ENCODE measurements around the gene WWC1. TPM values are rescaled to one million over a fixed set of nuclear protein-coding genes. Genes with fewer than 3 reads are reported as not detected.

WWC1 gene
- total RNA-seq, 2 experiments from 2014 or later: 1.0 to 1.3 TPM

GRCh38 chr5:168328814-168329213 lies 37.4 kb downstream of the WWC1 start:
- H3K27ac ChIP-seq (ENCODE audit: low read depth in 1 of 2, low read length in 2 of 2): no peak overlapping the region
- ChIA-PET POLR2A (no interaction called here), CTCF (no interaction called here)
- no peaks in the 10 kb centered on the region for H3K36me3 Mint-ChIP-seq (ENCODE audit: low read depth)
- peaks cover 4% of the 10 kb centered on the region for H3K4me1 Mint-ChIP-seq (ENCODE audit: low read depth)
- intact Hi-C loops (cut with DNase I, micrococcal nuclease): no loop called here
- no peak overlapping the region for H3K27ac Mint-ChIP-seq
- peaks cover 32% of the 10 kb centered on the region for H3K27me3 Mint-ChIP-seq
- no peaks in the 10 kb centered on the region for H3K36me3 ChIP-seq (ENCODE audit: insufficient read depth, low read length)
- ATAC-seq (ENCODE audit: poor library complexity): no peak
- no peaks in the 10 kb centered on the region for H3K4me1 ChIP-seq (ENCODE audit: insufficient read depth, low read length)
- H3K27me3 ChIP-seq (ENCODE audit: control insufficient read depth in 1 of 2, insufficient read depth in 2 of 2, low read length in 2 of 2): peaks cover 2 to 9% of the 10 kb centered on the region in 2 experiments
- TF ChIP-seq CTCF (IDR thresholded peaks at IDR 0.05): no peak
- H3K9me3 Mint-ChIP-seq: no peaks in the 10 kb centered on the region
- no peak for DNase-seq
- no peak overlapping the region for H3K4me3 ChIP-seq (ENCODE audit: low read length)
- no peak overlapping the region for H3K4me3 Mint-ChIP-seq
- no peaks in the 10 kb centered on the region for H3K9me3 ChIP-seq (ENCODE audit: control insufficient read depth in 1 of 2, insufficient read depth in 1 of 2, low read length in 2 of 2)

DNA sequence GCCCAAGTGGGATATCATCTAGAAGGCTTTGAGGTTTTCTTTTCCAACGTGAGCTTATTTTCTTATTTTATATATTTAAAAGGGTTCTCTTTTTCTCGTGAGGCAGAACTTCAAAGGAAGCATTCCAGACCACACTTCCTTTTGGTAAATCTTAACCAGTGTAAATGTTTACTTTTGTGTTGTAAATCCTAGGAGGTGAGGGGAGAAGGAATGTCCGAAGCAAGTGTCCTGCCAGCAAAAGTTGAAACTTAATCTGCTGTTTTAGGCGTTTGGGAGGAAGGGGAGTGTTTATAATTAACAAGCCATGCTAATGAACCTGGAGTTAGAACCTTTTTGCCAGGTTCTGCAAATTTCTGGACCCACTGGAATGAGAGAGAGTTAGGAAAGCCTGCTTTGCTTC lies 37.9 kb downstream of the WWC1 start:
- Histone ChIP-seq H3K9me3 (ENCODE audit: control insufficient read depth in 1 of 2, insufficient read depth in 1 of 2, low read length in 2 of 2) (no peaks in the 10 kb centered on the region), H3K27ac (ENCODE audit: low read depth in 1 of 2, low read length in 2 of 2) (no peak overlapping the region), H3K27me3 (ENCODE audit: control insufficient read depth in 1 of 2, insufficient read depth in 2 of 2, low read length in 2 of 2) (peaks cover 2 to 9% of the 10 kb centered on the region in 2 experiments), H3K4me1 (ENCODE audit: insufficient read depth, low read length) (no peaks in the 10 kb centered on the region), H3K36me3 (ENCODE audit: insufficient read depth, low read length) (no peaks in the 10 kb centered on the region), H3K4me3 (ENCODE audit: low read length) (no peak overlapping the region)
- Mint-ChIP-seq H3K4me3 (no peak overlapping the region), H3K27ac (no peak overlapping the region), H3K36me3 (ENCODE audit: low read depth) (no peaks in the 10 kb centered on the region), H3K27me3 (peaks cover 32% of the 10 kb centered on the region), H3K9me3 (no peaks in the 10 kb centered on the region), H3K4me1 (ENCODE audit: low read depth) (peaks cover 4% of the 10 kb centered on the region)
- TF ChIP-seq CTCF (IDR thresholded peaks at IDR 0.05): no peak
- intact Hi-C loops (cut with DNase I, micrococcal nuclease): no loop called here
- POLR2A ChIA-PET: no interaction called here
- DNase-seq (no peak), ATAC-seq (ENCODE audit: poor library complexity) (no peak)
- CTCF ChIA-PET: no interaction called here

- H3K9me3 Mint-ChIP-seq: no peaks in the 10 kb centered on the region
- DNase-seq: no peak
- no peak overlapping the region for H3K4me3 ChIP-seq (ENCODE audit: low read length)
- no peaks in the 10 kb centered on the region for H3K36me3 Mint-ChIP-seq (ENCODE audit: low read depth)
- no peak for ATAC-seq (ENCODE audit: poor library complexity)
- H3K36me3 ChIP-seq (ENCODE audit: insufficient read depth, low read length): no peaks in the 10 kb centered on the region
- H3K27me3 Mint-ChIP-seq: peaks cover 29% of the 10 kb centered on the region
- CTCF ChIA-PET: no interaction called here
- no peak overlapping the region for H3K4me3 Mint-ChIP-seq
- intact Hi-C loops (cut with DNase I, micrococcal nuclease): no loop called here
- POLR2A ChIA-PET: no interaction called here
- H3K9me3 ChIP-seq (ENCODE audit: control insufficient read depth in 1 of 2, insufficient read depth in 1 of 2, low read length in 2 of 2): no peaks in the 10 kb centered on the region
- H3K27ac ChIP-seq (ENCODE audit: low read depth in 1 of 2, low read length in 2 of 2): no peak overlapping the region
- peaks cover 2 to 9% of the 10 kb centered on the region in 2 experiments for H3K27me3 ChIP-seq (ENCODE audit: control insufficient read depth in 1 of 2, insufficient read depth in 2 of 2, low read length in 2 of 2)
- H3K4me1 ChIP-seq (ENCODE audit: insufficient read depth, low read length): no peaks in the 10 kb centered on the region
- H3K27ac Mint-ChIP-seq: no peak overlapping the region
- TF ChIP-seq CTCF (IDR thresholded peaks at IDR 0.05): no peak
- peaks cover 4% of the 10 kb centered on the region for H3K4me1 Mint-ChIP-seq (ENCODE audit: low read depth)
These were observed 40.6 kb downstream of the WWC1 start for GRCh38 chr5:168332042-168332441.
